HepG2 (cell line): ENCODE data around the gene LDLRAD4. TPM values are rescaled to one million over a fixed set of nuclear protein-coding genes. Genes with fewer than 3 reads are reported as not detected.

Source experiments
- ARNT2 ChIP-seq: sonication (generic); formaldehyde crosslinking; IDR thresholded peaks from 2 replicates; pipeline ENCODE4 v1.8.0; 2022; ENCODE audit warnings: mild to moderate bottlenecking, low read depth, missing genetic modification reagents, moderate library complexity
- CCDC6 ChIP-seq: sonication (generic); formaldehyde crosslinking; IDR thresholded peaks from 2 replicates; pipeline ENCODE4 v1.8.1; 2022; ENCODE audit warnings: mild to moderate bottlenecking, missing genetic modification reagents, moderate library complexity
- CTCF ChIP-seq: sonication (generic); formaldehyde crosslinking; IDR thresholded peaks from 2 replicates; pipeline ENCODE4 v1.5.0; 2020; ENCODE audit warnings: mild to moderate bottlenecking, missing genetic modification reagents, moderate library complexity
- KLF15 ChIP-seq: sonication (generic); formaldehyde crosslinking; IDR thresholded peaks from 2 replicates; pipeline ENCODE4 v1.8.1; 2023; ENCODE audit warnings: borderline replicate concordance, mild to moderate bottlenecking, inconsistent platforms, missing genetic modification reagents, mixed read lengths
- MAF1 ChIP-seq: sonication (generic); formaldehyde crosslinking; IDR thresholded peaks from 2 replicates; pipeline ENCODE4 v1.5.0; 2020; ENCODE audit warnings: missing genetic modification reagents, borderline replicate concordance
- MTERF4 ChIP-seq: sonication (generic); formaldehyde crosslinking; IDR thresholded peaks from 2 replicates; pipeline ENCODE4 v1.8.0; 2023; ENCODE audit warnings: mild to moderate bottlenecking, missing genetic modification reagents
- SSRP1 ChIP-seq: IDR thresholded peaks from 2 replicates; pipeline ENCODE4 v1.6.1; 2016; ENCODE audit warnings: control low read depth
- UBTF ChIP-seq: sonication (generic); formaldehyde crosslinking; IDR thresholded peaks from 2 replicates; pipeline ENCODE4 v1.4.0; 2020; ENCODE audit warnings: mild to moderate bottlenecking, missing genetic modification reagents
- ZFX ChIP-seq: sonication (generic); formaldehyde crosslinking; IDR thresholded peaks from 2 replicates; pipeline ENCODE4 v1.4.0; 2020; ENCODE audit warnings: mild to moderate bottlenecking, low read depth, missing genetic modification reagents, moderate library complexity
- ZHX2 ChIP-seq, 2 experiments: sonication (generic) in 1 of 2; formaldehyde crosslinking in 1 of 2; IDR thresholded peaks; 2 replicates each; pipeline versions ENCODE4 v1.6.1 to v1.9.0; 2014 to 2022; ENCODE audit warnings: antibody characterized with exemption in 1 of 2, borderline replicate concordance in 1 of 2, inconsistent platforms in 1 of 2, low read depth in 1 of 2, missing genetic modification reagents in 1 of 2
- ZNF234 ChIP-seq: sonication (generic); formaldehyde crosslinking; conservative IDR thresholded peaks from 2 replicates; pipeline ENCODE4 v1.5.1; 2020; ENCODE audit warnings: mild to moderate bottlenecking, missing genetic modification reagents
- ZNF264 ChIP-seq: sonication (generic); formaldehyde crosslinking; IDR thresholded peaks from 2 replicates; pipeline ENCODE4 v1.4.0; 2020; ENCODE audit warnings: missing genetic modification reagents
- ZXDC ChIP-seq: sonication (generic); formaldehyde crosslinking; IDR thresholded peaks from 2 replicates; pipeline ENCODE4 v1.5.0; 2020; ENCODE audit warnings: mild to moderate bottlenecking, missing genetic modification reagents
- polyA plus RNA-seq, 8 experiments: library from polyadenylated mRNA; depleted of rRNA in 3 of 8; stranded (reverse) in 7 of 8; unstranded in 1 of 8; fragments of >200 nt; fragmentation: Illumina TruSeq in 4 of 8; extraction: Trizol in 4 of 8; gene quantifications; 2 replicates each; pipeline versions ENCODE4 v1.2.1 to v1.2.3, GENCODE V29; 2011 to 2016; ENCODE audit warnings: low read depth in 4 of 8, missing spikeins in 1 of 8, mixed read lengths in 1 of 8; ENCODE audit not compliant: insufficient read depth in 1 of 8
- total RNA-seq, 5 experiments: library from RNA; depleted of rRNA; stranded (reverse); fragments of >200 nt; fragmentation: Illumina TruSeq; extraction: Trizol; gene quantifications; 2 replicates each; pipeline ENCODE4 v1.2.3, GENCODE V29; 2016; ENCODE audit warnings: low read depth in 1 of 5

The LDLRAD4 gene
- total and polyA plus RNA-seq, 2 of the 13 experiments (the other 11 are each of a cell fraction or from before 2014, with no cell fraction given) = 13.6 to 20.9 TPM

GRCh38 chr18:13521418-13521817 lies 302.9 kb downstream of the LDLRAD4 start (continued):
- TF ChIP-seq ZXDC (CRISPR knock-in tag) = no peak
- no peak for TF ChIP-seq ARNT2 (CRISPR knock-in tag)
- TF ChIP-seq CTCF (CRISPR knock-in tag) = no peak
- TF ChIP-seq ZNF234 (CRISPR knock-in tag) = no peak
- no peak for TF ChIP-seq UBTF
- TF ChIP-seq SSRP1 (CRISPR knock-in tag) = no peak
- TF ChIP-seq KLF15 (CRISPR knock-in tag) = no peak
- TF ChIP-seq ZHX2 (IDR thresholded peaks at IDR 0.05; ENCODE audit: low read depth) = no peak
- TF ChIP-seq ZHX2 (CRISPR knock-in tag; IDR thresholded peaks at IDR 0.05; ENCODE audit: borderline replicate concordance) = no peak
- no peak for TF ChIP-seq MTERF4 (CRISPR knock-in tag)
- no peak for TF ChIP-seq ZFX (CRISPR knock-in tag)
- no peak for TF ChIP-seq MAF1
- TF ChIP-seq ZNF264 (CRISPR knock-in tag) = no peak
- no peak for TF ChIP-seq CCDC6 (CRISPR knock-in tag)
